ENCODE measurements around the gene SLC6A18.

SLC6A18 gene

DNA sequence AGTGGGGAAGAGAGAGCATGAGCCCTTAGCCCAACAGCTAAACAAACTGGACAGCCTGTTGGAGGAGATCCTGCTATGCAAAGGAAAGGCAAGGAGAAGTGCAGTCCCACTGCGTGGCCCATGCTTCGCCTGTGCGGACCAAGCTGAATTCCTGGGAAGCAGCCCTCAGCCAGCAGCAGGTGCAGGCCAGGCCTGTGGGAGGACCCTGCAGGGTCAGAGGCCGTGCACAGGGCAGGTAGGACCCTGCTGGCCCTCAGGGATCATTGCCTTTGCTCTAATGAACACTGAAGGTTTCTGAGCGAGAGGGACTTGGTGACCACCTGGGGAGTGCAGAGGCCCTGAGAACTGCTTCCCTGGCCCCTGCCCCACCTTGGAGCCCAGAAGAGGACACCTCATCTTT, 29.7 kb upstream of the SLC6A18 start:
- no peaks in the 10 kb centered on the region for H3K9me3 ChIP-seq (ENCODE audit: control insufficient read depth, insufficient read depth, low read depth, low read length)
- no peaks in the 10 kb centered on the region for H3K4me1 ChIP-seq (ENCODE audit: control insufficient read depth, insufficient read depth, low read length)
- H3K36me3 ChIP-seq (ENCODE audit: control insufficient read depth in 2 of 2, insufficient read depth in 1 of 2, low read length in 2 of 2), result no peaks in the 10 kb centered on the region
- CTCF ChIA-PET, result interaction anchor here (0.6 kb wide), 1 partner anchor 295 kb away, joined by 4 read pairs; no protein-coding TSS in a partner anchor
- TF ChIP-seq ZNF629 (tag by site-specific recombination; IDR thresholded peaks at IDR 0.05) (no peak), ZNF214 (tag by site-specific recombination; IDR thresholded peaks at IDR 0.05; ENCODE audit: borderline replicate concordance) (no peak), ZNF837 (tag by site-specific recombination; IDR thresholded peaks at IDR 0.05) (no peak)
- H3K4me3 ChIP-seq (ENCODE audit: low read depth, low read length), result no peak overlapping the region
- no peak overlapping the region for H3K27ac ChIP-seq (ENCODE audit: extremely low read depth, low read depth, low read length)
- POLR2A ChIA-PET, result no interaction called here

DNA sequence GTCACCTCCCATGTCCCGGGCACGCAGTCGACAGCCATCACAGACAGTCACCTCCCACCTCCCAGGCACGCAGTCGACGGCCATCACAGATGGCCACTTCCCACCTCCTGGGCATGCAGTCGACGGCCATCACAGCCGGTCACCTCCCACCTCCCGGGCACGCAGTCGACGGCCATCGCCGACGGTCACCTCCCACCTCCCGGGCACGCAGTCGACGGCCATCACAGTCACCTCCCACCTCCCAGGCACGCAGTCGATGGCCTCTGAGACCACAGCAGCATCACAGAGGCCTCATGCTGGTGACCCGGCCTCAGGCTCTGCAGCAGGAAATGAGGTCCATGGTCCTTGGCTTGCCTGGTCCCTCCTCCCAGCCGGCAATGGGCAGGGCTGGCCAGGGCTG, 29.3 kb upstream of the SLC6A18 start:
- ChIA-PET POLR2A (no interaction called here), CTCF (no interaction called here)
- Histone ChIP-seq H3K4me1 (ENCODE audit: control insufficient read depth, insufficient read depth, low read length) (no peaks in the 10 kb centered on the region), H3K27ac (ENCODE audit: extremely low read depth, low read depth, low read length) (no peak overlapping the region), H3K9me3 (ENCODE audit: control insufficient read depth, insufficient read depth, low read depth, low read length) (no peaks in the 10 kb centered on the region), H3K36me3 (ENCODE audit: control insufficient read depth in 2 of 2, insufficient read depth in 1 of 2, low read length in 2 of 2) (no peaks in the 10 kb centered on the region), H3K4me3 (ENCODE audit: low read depth, low read length) (no peak overlapping the region)
- TF ChIP-seq ZBTB6 (tag by site-specific recombination; IDR thresholded peaks at IDR 0.05), result no peak
- TF ChIP-seq, protein P1, sequence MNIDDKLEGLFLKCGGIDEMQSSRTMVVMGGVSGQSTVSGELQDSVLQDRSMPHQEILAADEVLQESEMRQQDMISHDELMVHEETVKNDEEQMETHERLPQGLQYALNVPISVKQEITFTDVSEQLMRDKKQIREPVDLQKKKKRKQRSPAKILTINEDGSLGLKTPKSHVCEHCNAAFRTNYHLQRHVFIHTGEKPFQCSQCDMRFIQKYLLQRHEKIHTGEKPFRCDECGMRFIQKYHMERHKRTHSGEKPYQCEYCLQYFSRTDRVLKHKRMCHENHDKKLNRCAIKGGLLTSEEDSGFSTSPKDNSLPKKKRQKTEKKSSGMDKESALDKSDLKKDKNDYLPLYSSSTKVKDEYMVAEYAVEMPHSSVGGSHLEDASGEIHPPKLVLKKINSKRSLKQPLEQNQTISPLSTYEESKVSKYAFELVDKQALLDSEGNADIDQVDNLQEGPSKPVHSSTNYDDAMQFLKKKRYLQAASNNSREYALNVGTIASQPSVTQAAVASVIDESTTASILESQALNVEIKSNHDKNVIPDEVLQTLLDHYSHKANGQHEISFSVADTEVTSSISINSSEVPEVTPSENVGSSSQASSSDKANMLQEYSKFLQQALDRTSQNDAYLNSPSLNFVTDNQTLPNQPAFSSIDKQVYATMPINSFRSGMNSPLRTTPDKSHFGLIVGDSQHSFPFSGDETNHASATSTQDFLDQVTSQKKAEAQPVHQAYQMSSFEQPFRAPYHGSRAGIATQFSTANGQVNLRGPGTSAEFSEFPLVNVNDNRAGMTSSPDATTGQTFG (tag by site-specific recombination; IDR thresholded peaks at IDR 0.05; ENCODE audit: borderline replicate concordance), result no peak
- no peak for TF ChIP-seq IKZF3 (tag by site-specific recombination; IDR thresholded peaks at IDR 0.05)
- TF ChIP-seq ZNF707 (tag by site-specific recombination; IDR thresholded peaks at IDR 0.05), result no peak
- no peak for TF ChIP-seq ZEB2 (tag by site-specific recombination; IDR thresholded peaks at IDR 0.05)
- no peak for TF ChIP-seq ZNF155 (tag by site-specific recombination; IDR thresholded peaks at IDR 0.05)
- no peak for TF ChIP-seq ZNF529 (tag by site-specific recombination; IDR thresholded peaks at IDR 0.05; ENCODE audit: insufficient replicate concordance)
- TF ChIP-seq OVOL3 (tag by site-specific recombination; IDR thresholded peaks at IDR 0.05), result no peak
- TF ChIP-seq ZNF76 (tag by site-specific recombination; IDR thresholded peaks at IDR 0.05; ENCODE audit: borderline replicate concordance, low read depth), result no peak
- TF ChIP-seq, protein P2, sequence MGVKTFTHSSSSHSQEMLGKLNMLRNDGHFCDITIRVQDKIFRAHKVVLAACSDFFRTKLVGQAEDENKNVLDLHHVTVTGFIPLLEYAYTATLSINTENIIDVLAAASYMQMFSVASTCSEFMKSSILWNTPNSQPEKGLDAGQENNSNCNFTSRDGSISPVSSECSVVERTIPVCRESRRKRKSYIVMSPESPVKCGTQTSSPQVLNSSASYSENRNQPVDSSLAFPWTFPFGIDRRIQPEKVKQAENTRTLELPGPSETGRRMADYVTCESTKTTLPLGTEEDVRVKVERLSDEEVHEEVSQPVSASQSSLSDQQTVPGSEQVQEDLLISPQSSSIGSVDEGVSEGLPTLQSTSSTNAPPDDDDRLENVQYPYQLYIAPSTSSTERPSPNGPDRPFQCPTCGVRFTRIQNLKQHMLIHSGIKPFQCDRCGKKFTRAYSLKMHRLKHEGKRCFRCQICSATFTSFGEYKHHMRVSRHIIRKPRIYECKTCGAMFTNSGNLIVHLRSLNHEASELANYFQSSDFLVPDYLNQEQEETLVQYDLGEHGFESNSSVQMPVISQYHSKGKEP (tag by site-specific recombination; IDR thresholded peaks at IDR 0.05), result no peak
- TF ChIP-seq ZNF18 (tag by site-specific recombination; IDR thresholded peaks at IDR 0.05), result no peak

- CTCF ChIA-PET, result no interaction called here
- TF ChIP-seq, protein P3, sequence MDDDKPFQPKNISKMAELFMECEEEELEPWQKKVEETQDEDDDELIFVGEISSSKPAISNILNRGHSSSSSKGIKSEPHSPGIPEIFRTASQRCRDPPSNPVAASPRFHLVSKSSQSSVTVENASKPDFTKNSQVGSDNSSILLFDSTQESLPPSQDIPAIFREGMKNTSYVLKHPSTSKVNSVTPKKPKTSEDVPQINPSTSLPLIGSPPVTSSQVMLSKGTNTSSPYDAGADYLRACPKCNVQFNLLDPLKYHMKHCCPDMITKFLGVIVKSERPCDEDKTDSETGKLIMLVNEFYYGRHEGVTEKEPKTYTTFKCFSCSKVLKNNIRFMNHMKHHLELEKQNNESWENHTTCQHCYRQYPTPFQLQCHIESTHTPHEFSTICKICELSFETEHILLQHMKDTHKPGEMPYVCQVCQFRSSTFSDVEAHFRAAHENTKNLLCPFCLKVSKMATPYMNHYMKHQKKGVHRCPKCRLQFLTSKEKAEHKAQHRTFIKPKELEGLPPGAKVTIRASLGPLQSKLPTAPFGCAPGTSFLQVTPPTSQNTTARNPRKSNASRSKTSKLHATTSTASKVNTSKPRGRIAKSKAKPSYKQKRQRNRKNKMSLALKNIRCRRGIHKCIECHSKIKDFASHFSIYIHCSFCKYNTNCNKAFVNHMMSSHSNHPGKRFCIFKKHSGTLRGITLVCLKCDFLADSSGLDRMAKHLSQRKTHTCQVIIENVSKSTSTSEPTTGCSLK (tag by site-specific recombination; IDR thresholded peaks at IDR 0.05), result no peak
- no peak for TF ChIP-seq ZBTB20 (tag by site-specific recombination; IDR thresholded peaks at IDR 0.05)
- TF ChIP-seq ZNF302 (tag by site-specific recombination; IDR thresholded peaks at IDR 0.05; ENCODE audit: low read depth), result no peak
- no peak for TF ChIP-seq ZNF664 (tag by site-specific recombination; IDR thresholded peaks at IDR 0.05)
- TF ChIP-seq ZNF707 (tag by site-specific recombination; IDR thresholded peaks at IDR 0.05), result no peak
- TF ChIP-seq, protein P4, sequence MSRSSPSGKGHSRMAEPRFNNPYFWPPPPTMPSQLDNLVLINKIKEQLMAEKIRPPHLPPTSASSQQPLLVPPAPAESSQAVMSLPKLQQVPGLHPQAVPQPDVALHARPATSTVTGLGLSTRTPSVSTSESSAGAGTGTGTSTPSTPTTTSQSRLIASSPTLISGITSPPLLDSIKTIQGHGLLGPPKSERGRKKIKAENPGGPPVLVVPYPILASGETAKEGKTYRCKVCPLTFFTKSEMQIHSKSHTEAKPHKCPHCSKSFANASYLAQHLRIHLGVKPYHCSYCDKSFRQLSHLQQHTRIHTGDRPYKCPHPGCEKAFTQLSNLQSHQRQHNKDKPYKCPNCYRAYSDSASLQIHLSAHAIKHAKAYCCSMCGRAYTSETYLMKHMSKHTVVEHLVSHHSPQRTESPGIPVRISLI (tag by site-specific recombination; IDR thresholded peaks at IDR 0.05), result no peak
- TF ChIP-seq ZNF175 (tag by site-specific recombination; IDR thresholded peaks at IDR 0.05), result no peak
- no peak for TF ChIP-seq ZNF24 (tag by site-specific recombination; IDR thresholded peaks at IDR 0.05)
- TF ChIP-seq ZFHX2 (tag by site-specific recombination; conservative IDR thresholded peaks at IDR 0.05), result peak; percentile 82
- no peak for TF ChIP-seq HOXA7 (CRISPR knock-in tag; IDR thresholded peaks at IDR 0.05; ENCODE audit: borderline replicate concordance)
Observed at GRCh38 chr5:1196562-1196961, 28.6 kb upstream of the SLC6A18 start.

More at GRCh38 chr5:1196562-1196961, 28.6 kb upstream of the SLC6A18 start:
- Histone ChIP-seq H3K4me3 (ENCODE audit: low read depth, low read length) (no peak overlapping the region), H3K4me1 (ENCODE audit: control insufficient read depth, insufficient read depth, low read length) (no peaks in the 10 kb centered on the region), H3K36me3 (ENCODE audit: control insufficient read depth in 2 of 2, insufficient read depth in 1 of 2, low read length in 2 of 2) (no peaks in the 10 kb centered on the region), H3K9me3 (ENCODE audit: control insufficient read depth, insufficient read depth, low read depth, low read length) (no peaks in the 10 kb centered on the region), H3K27ac (ENCODE audit: extremely low read depth, low read depth, low read length) (no peak overlapping the region)
- POLR2A ChIA-PET, result no interaction called here
